ENCODE results near the gene FADS2.

Gene FADS2

GRCh38 chr11:61795876-61796526, 32.1 kb upstream of the FADS2 start:
- DNase-seq (ENCODE audit: low read depth), result no peak
- H3K4me3 ChIP-seq (ENCODE audit: low read depth, low read length), result no peak overlapping the region
- TF ChIP-seq, protein P1, sequence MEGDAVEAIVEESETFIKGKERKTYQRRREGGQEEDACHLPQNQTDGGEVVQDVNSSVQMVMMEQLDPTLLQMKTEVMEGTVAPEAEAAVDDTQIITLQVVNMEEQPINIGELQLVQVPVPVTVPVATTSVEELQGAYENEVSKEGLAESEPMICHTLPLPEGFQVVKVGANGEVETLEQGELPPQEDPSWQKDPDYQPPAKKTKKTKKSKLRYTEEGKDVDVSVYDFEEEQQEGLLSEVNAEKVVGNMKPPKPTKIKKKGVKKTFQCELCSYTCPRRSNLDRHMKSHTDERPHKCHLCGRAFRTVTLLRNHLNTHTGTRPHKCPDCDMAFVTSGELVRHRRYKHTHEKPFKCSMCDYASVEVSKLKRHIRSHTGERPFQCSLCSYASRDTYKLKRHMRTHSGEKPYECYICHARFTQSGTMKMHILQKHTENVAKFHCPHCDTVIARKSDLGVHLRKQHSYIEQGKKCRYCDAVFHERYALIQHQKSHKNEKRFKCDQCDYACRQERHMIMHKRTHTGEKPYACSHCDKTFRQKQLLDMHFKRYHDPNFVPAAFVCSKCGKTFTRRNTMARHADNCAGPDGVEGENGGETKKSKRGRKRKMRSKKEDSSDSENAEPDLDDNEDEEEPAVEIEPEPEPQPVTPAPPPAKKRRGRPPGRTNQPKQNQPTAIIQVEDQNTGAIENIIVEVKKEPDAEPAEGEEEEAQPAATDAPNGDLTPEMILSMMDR (IDR thresholded peaks at IDR 0.05; ENCODE audit: low read depth, low read length, missing control alignments), result no peak

DNA sequence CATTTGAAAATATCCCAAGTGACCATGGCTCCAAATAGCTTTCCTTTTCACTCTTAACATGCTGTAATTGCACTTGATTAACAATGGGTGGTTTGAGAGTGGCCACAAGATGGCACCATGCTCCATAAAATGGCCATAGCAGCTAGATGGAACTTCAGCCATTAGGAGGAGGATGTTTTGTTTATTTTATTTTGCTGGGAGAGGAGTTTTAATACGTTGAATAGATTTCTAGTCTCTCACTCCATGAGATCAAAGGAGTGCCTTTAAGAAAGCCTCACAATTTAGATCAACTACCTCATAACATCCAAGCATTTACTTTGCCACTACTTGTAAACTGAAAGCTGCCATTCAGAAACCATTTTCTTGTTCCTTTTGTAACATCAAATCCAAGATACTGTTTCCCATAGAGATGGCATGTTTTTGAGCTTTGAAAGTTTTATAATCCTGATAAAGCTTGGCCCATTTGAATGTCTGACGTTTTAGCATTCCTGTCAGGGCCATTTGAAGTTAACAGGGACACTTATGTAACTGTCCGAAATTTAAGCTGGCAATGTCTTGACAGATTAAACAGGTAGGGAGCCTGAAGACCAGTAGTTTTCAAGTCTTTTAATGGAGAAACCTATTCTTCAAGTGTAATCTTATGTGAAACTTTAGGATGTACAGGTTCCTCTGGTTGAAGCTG, 30.7 kb upstream of the FADS2 start:
- TF ChIP-seq, protein P1 (IDR thresholded peaks at IDR 0.05; ENCODE audit: low read depth, low read length, missing control alignments), result peak; percentile 66
- DNase-seq (ENCODE audit: low read depth), result peak; percentile 61
- no peak overlapping the region for H3K4me3 ChIP-seq (ENCODE audit: low read depth, low read length)

GRCh38 chr11:61799665-61800284, 28.3 kb upstream of the FADS2 start:
- H3K4me3 ChIP-seq (ENCODE audit: low read depth, low read length), result no peak overlapping the region
- TF ChIP-seq, protein P1 (IDR thresholded peaks at IDR 0.05; ENCODE audit: low read depth, low read length, missing control alignments), result no peak
- no peak for DNase-seq (ENCODE audit: low read depth)

- TF ChIP-seq, protein P1 (IDR thresholded peaks at IDR 0.05; ENCODE audit: low read depth, low read length, missing control alignments), result no peak
- no peak for DNase-seq (ENCODE audit: low read depth)
- H3K4me3 ChIP-seq (ENCODE audit: low read depth, low read length), result no peak overlapping the region
These were observed 27.5 kb upstream of the FADS2 start for GRCh38 chr11:61800331-61801281.

GRCh38 chr11:61802605-61803004, 25.5 kb upstream of the FADS2 start:
- H3K4me3 ChIP-seq (ENCODE audit: low read depth, low read length), result no peak overlapping the region
- TF ChIP-seq, protein P1 (IDR thresholded peaks at IDR 0.05; ENCODE audit: low read depth, low read length, missing control alignments), result no peak
- DNase-seq (ENCODE audit: low read depth), result no peak

GRCh38 chr11:61803889-61804647, 24.0 kb upstream of the FADS2 start:
- DNase-seq (ENCODE audit: low read depth), result no peak
- no peak overlapping the region for H3K4me3 ChIP-seq (ENCODE audit: low read depth, low read length)
- TF ChIP-seq, protein P1 (IDR thresholded peaks at IDR 0.05; ENCODE audit: low read depth, low read length, missing control alignments), result no peak
